HG03097 (cell line): ENCODE results near the gene BAG3.
"Not testable (repeated sequence)": the region's sequence is repeated elsewhere in the genome, so short reads cannot be mapped to it uniquely, and the experiment has no call there.

Experiments
- ATAC-seq: cut with Tn5 transposase; IDR thresholded peaks from one replicate; pipeline ENCODE4 v1.9.1; 2021; ENCODE audit not compliant: unreplicated experiment, low FRiP score

BAG3 gene

GRCh38 chr10:119640384-119640783, 10.8 kb upstream of the BAG3 start:
- no peak for ATAC-seq

- ATAC-seq = no peak
Measured at GRCh38 chr10:119640875-119641526, 10.2 kb upstream of the BAG3 start.

- no peak for ATAC-seq
Measured at GRCh38 chr10:119642556-119643111, 8.5 kb upstream of the BAG3 start.

GRCh38 chr10:119643306-119644204, 7.6 kb upstream of the BAG3 start:
- ATAC-seq = no peak

GRCh38 chr10:119644205-119644814, 6.9 kb upstream of the BAG3 start:
- no peak for ATAC-seq

GRCh38 chr10:119644994-119645393, 6.2 kb upstream of the BAG3 start:
- ATAC-seq = no peak

- ATAC-seq = no peak
Measured at GRCh38 chr10:119650062-119650461, 1.1 kb upstream of the BAG3 start.

GRCh38 chr10:119651514-119652360, 557 bp downstream of the BAG3 start:
- peak; percentile 17 for ATAC-seq

GRCh38 chr10:119652361-119652730, 1.2 kb downstream of the BAG3 start:
- no peak for ATAC-seq

- ATAC-seq = no peak
Measured at GRCh38 chr10:119653209-119653608, 2.0 kb downstream of the BAG3 start.

GRCh38 chr10:119653916-119654315, 2.7 kb downstream of the BAG3 start:
- ATAC-seq = no peak

GRCh38 chr10:119654540-119654939, 3.4 kb downstream of the BAG3 start:
- ATAC-seq = no peak

- no peak for ATAC-seq
Measured at GRCh38 chr10:119655566-119656001, 4.4 kb downstream of the BAG3 start.

- ATAC-seq = no peak
Measured at GRCh38 chr10:119656760-119657159, 5.6 kb downstream of the BAG3 start.

GRCh38 chr10:119657725-119658124, 6.5 kb downstream of the BAG3 start:
- no peak for ATAC-seq

GRCh38 chr10:119658274-119658673, 7.1 kb downstream of the BAG3 start:
- no peak for ATAC-seq

GRCh38 chr10:119659951-119660350, 8.8 kb downstream of the BAG3 start:
- no peak for ATAC-seq

- ATAC-seq = not testable (repeated sequence)
Measured at GRCh38 chr10:119662076-119662605, 11.0 kb downstream of the BAG3 start.

GRCh38 chr10:119663866-119664698, 12.9 kb downstream of the BAG3 start:
- no peak for ATAC-seq
